Skeletal muscle satellite cell (primary cell): ENCODE results near the gene RBM3. TPM values are rescaled to one million over a fixed set of nuclear protein-coding genes. Genes with fewer than 3 reads are reported as not detected.

Experiments used
- small RNA-seq: library from RNA; depleted of rRNA; stranded (forward); fragments of <200 nt; gene quantifications from one replicate; pipeline ENCODE3, GENCODE V24; 2012

The RBM3 gene

Small RNA genes lying within 50 kb of the gene (small RNA-seq; reads per million reads assigned to genes)
- not detected for gene MRPL32P1
